PC-3 (cell line): ENCODE data around the gene ACP3.

ENCODE experiments used
- EZH2 ChIP-seq: fragments of 300-600 bp; sonication (generic); IDR thresholded peaks from one replicate; pipeline ENCODE4 v1.6.1; 2017; ENCODE audit warnings: antibody characterized with exemption, mild to moderate bottlenecking, low read length; ENCODE audit not compliant: unreplicated experiment
- TF ChIP-seq, protein P1 (sequence below): fragments of 300-600 bp; sonication (generic); conservative IDR thresholded peaks from 2 replicates; pipeline ENCODE4 v1.5.1; 2017; ENCODE audit warnings: antibody characterized with exemption, low read depth, mild to moderate bottlenecking, low read length

DNA sequence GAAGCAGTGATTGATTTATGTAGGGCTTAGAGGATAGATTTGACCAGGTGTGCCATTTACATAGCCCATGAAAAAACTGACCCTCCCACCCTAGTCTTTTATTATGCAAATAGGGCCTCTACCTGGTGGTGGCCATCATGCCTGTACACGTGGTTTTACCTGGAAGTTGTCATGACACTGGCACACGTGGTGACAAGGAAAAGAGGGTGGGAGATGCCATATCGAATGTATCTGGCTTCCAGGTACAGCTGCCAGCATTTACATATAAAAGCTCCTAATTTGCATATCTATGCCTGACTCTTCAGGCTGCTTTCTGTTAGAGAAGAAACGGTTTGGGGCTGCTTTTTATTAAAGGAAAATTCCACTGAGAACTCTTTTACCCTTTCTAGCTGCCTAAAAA is 65.1 kb downstream of the ACP3 start:
- no peak for TF ChIP-seq EZH2
- TF ChIP-seq, protein P1, sequence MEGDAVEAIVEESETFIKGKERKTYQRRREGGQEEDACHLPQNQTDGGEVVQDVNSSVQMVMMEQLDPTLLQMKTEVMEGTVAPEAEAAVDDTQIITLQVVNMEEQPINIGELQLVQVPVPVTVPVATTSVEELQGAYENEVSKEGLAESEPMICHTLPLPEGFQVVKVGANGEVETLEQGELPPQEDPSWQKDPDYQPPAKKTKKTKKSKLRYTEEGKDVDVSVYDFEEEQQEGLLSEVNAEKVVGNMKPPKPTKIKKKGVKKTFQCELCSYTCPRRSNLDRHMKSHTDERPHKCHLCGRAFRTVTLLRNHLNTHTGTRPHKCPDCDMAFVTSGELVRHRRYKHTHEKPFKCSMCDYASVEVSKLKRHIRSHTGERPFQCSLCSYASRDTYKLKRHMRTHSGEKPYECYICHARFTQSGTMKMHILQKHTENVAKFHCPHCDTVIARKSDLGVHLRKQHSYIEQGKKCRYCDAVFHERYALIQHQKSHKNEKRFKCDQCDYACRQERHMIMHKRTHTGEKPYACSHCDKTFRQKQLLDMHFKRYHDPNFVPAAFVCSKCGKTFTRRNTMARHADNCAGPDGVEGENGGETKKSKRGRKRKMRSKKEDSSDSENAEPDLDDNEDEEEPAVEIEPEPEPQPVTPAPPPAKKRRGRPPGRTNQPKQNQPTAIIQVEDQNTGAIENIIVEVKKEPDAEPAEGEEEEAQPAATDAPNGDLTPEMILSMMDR, result no peak
